ENCODE results near the gene NTRK3.
"Not testable (repeated sequence)": the region's sequence is repeated elsewhere in the genome, so short reads cannot be mapped to it uniquely, and the experiment has no call there.

The NTRK3 gene

GRCh38 chr15:87877114-87877810 lies 379.3 kb downstream of the NTRK3 start:
- DNase-seq (ENCODE audit: low read depth in 3 of 3): no peak

DNA sequence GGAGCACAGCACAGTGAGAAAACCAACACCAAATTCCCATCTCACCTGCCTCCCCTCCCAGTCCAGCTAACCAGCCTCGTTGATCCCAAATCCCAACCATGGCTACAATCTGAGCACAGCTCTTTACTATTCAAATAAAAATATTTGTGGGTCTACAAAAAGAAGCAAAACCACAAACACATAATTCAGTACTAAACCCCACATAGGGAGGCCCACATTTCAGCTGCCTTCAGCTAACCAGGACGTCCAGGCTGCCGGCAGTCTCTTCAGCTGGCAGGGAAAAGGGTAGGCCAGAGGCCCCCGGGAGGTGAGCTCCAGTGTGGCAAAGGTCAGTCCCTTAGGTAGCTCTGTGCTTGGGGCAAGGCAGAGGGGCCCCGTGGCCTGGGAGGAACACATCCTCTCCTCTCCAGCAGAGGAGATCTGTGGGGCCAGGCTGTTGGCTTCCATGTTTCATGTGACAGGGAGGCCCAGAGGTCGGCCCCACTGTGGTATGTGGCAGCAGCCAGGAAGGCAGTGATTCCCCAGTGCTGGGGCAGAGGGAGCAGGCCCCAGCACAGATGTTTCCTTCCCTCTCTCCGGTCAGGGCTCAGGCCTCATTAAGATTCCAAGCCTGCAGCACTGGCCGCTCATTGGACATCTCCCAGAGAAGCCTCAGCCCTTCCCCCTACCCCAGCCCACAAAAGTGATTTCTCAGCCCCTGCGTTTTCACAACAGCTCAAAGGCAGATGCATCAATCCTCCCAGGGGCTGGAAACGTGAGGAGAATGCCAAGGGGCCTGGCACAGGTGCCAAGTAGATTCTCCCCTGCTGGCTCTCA lies 381.4 kb downstream of the NTRK3 start:
- no peak for DNase-seq (ENCODE audit: low read depth in 3 of 3)

DNA sequence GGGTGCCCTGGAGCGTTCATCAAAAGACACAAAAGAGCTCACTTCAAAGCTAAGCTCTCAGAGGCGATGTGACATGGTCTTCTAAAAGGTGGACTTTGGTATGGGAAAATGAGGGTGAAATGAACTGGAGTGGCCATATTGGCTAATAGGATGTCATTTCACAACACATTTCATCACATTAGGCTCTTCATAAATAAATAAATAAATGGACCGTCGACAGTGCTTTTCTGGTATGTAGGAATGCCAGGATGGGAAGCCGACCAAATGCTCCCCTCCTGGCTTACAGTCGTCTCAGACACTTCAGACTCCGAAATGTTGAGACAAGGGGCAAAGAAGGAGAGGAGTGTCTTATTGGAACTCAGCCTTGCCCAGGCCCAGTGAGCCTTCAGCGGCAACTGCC lies 383.0 kb downstream of the NTRK3 start:
- no peak for DNase-seq (ENCODE audit: low read depth in 3 of 3)

- DNase-seq (ENCODE audit: low read depth in 3 of 3): no peak
These were observed 384.7 kb downstream of the NTRK3 start for GRCh38 chr15:87871731-87872320.

GRCh38 chr15:87871258-87871681 lies 385.3 kb downstream of the NTRK3 start:
- no peak for DNase-seq (ENCODE audit: low read depth in 3 of 3)

- no peak for DNase-seq (ENCODE audit: low read depth in 3 of 3)
These were observed 389.6 kb downstream of the NTRK3 start for GRCh38 chr15:87866961-87867360.

- no peak for DNase-seq (ENCODE audit: low read depth in 3 of 3)
These were observed 393.4 kb downstream of the NTRK3 start for GRCh38 chr15:87863152-87863551.

DNA sequence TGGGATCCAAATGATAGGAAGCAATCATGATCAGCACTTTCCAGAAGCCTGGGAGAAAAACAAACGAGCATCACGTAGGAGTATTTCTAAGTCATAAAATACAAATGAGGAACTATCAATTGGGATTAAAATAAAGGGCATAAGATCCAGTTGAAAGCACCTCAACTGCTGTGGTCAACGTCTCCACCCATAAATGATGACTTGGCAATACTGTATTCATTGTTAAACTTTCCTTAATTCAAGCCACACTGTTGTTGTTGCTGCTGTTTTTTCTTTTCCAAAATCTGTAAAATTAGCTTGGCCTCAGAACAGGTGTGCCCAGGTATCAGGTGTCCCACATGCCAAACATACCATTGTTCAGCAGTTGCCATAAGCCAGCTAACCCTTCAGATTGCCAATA lies 395.8 kb downstream of the NTRK3 start:
- DNase-seq (ENCODE audit: low read depth in 3 of 3): no peak

- no peak for DNase-seq (ENCODE audit: low read depth in 3 of 3)
These were observed 397.9 kb downstream of the NTRK3 start for GRCh38 chr15:87858651-87859050.

DNA sequence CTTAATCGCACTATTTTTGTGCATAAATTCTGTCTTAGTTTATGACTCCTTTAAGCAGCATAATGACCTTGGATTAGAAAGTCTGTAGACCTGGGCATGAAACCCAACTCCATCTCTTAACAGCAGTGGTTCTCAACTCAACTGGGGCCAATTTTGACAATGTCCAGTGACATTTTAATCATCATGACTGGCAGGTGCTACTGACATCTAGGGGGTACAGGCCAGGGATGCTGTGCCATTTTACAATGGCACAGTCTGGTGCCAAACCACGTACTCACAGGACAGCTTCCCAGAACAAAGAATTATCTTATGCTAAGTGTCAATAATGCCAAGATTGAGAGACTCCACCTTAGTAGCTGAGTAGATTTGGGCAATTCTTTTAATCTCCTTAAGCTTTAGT lies 405.0 kb downstream of the NTRK3 start:
- no peak for DNase-seq (ENCODE audit: low read depth in 3 of 3)

DNA sequence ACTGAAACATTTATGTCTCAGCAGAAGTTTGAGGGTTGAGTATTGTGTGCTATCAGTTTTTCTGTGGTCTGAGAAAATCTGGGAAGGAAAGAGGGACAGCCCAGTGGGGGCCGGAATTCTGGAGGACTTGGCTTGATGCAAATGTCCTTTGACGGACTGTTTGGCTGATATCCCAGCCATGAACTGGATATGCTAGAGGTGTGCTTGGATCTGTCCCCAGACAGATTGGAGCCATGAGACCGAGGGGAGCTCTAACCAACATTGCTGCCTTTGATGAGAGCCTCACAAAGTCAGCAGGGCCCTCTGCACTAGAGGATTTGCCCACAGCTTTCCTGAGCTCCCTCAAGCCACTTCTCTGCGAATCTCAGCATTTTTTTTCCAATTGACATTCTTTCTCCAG lies 405.6 kb downstream of the NTRK3 start:
- DNase-seq (ENCODE audit: low read depth in 3 of 3): no peak

GRCh38 chr15:87849181-87849580 lies 407.4 kb downstream of the NTRK3 start:
- DNase-seq (ENCODE audit: low read depth in 3 of 3): no peak

DNA sequence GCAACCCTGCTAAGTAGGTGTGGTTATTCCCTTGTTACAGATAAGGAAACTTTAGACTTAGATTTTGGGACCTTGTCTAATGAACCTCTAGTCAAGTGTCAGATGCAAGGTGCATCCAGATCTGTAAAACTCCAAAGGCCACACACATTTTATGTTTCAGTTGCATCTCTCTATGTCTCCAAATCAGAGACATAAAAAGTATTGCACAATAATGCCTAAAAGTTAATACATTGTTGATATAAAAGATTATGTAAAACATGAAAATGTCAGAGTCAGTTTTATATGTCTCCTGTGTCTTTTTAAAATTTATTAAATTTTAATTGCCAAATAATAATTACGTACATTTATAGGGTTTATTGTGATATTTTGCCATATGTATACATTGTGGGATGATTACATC lies 408.5 kb downstream of the NTRK3 start:
- no peak for DNase-seq (ENCODE audit: low read depth in 3 of 3)

DNA sequence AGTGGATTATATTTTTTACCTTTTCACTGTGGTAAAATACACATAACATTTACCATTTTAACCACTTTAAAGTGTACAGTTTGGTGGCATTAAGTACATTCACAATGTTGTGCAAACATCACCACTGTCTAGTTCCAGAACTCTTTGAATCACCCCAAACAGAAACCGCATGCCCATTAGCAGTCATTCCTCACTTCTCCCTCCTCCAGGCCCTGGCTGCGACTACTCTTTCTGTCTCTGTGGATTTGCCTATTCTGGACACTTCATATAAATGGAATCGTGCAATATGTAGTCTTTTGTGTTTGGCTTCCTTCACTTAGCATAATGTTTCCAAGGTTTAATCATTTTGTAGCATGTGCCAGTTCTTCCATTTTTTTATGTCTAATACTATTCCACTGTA lies 409.8 kb downstream of the NTRK3 start:
- no peak for DNase-seq (ENCODE audit: low read depth in 3 of 3)

- DNase-seq (ENCODE audit: low read depth in 3 of 3): no peak
These were observed 413.2 kb downstream of the NTRK3 start for GRCh38 chr15:87843312-87843711.

GRCh38 chr15:87841426-87841998 lies 415.0 kb downstream of the NTRK3 start:
- DNase-seq (ENCODE audit: low read depth in 3 of 3): no peak

DNA sequence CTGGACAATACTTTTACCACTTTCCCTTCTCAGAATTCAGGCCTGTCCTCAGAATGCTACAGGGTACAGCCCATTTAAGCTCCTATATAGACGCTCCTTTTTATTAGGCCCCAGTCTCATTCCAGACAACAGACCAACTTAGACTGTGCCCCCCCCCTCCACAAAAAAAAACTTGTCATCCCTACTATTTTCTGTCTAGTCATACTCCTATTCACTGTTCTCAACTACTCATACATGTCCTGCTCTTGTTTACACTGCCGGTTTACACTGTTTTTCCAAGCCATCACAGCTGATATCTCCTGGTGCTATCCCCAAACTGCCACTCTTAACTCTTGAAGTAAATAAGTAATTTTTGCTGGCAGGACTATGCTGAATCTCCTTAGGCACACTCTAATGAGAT lies 420.7 kb downstream of the NTRK3 start:
- not testable (repeated sequence) for DNase-seq (ENCODE audit: low read depth in 3 of 3)

DNA sequence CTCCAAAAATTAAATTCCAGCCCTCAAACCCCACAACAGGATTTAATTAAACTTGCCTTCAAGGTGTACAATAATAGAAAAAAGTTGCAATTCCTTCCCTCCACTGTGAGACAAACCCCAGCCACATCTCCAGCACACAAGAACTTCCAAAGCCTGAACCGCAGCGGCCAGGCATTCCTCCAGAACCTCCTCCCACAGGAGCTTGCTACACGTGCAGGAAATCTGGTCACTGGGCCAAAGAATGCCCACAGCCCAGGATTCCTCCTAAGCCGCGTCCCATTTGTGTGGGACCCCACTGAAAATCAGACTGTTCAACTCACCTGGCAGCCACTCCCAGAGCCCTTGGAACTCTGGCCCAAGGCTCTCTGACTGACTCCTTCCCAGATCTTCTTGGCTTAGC lies 423.2 kb downstream of the NTRK3 start:
- not testable (repeated sequence) for DNase-seq (ENCODE audit: low read depth in 3 of 3)

DNA sequence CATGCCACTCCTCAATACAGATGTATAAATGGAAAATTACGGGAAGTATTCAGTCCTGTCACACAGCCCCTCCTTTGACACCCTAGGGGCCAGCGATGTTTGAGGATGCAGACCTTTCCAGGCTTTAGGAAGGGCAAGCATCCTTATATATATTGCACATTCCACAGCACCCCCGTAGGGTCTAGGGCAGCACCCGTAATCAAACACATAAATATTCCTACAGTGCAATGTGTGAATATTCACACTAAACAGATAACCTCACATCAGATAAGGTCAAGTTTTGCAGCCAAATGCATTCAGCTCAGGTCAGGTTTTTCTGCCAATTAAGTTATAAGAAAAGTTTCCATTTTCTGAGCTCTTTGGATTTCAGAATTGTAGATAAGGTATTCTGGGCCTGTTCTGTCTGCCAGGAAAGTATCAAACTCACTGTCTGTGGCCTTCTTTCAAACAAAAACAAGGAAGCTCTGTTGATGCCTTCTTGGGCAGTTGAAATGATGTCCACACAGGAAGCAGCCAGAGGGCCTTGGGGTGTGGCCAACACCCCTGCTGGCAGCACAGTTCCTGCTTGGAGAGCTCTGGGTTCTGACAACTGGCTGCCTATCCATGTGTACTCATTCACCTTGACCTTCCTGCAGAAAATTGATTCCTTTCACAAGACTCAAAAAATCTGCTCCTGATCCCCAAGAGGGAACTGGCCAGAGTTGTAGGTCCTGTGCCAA lies 427.0 kb downstream of the NTRK3 start:
- no peak for DNase-seq (ENCODE audit: low read depth in 3 of 3)

DNA sequence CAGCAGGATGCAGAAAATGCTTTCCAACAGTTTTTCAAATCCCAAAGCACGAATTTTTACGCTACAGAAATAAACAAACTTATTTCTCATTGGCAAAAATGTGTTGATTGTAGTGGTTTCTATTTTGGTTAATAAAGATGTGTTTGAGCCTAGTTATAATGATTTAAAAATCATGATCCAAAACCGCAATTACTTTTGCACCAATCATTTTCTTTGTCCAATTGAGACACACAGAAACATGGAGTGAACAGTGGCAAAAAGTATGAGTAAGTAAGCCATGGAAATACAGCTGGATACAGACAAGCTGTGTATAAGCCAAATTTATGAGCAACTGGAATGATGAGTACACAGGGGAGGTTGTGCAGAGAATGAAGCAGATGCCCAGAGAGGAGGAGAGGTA lies 427.9 kb downstream of the NTRK3 start:
- DNase-seq (ENCODE audit: low read depth in 3 of 3): no peak

- no peak for DNase-seq (ENCODE audit: low read depth in 3 of 3)
These were observed 429.4 kb downstream of the NTRK3 start for GRCh38 chr15:87827131-87827530.

Measured in stimulated activated CD4-positive, alpha-beta T cell treated with anti-CD3 and anti-CD28 coated beads, TNF-alpha, amount 100 ng/mL, for 48 hours (primary cell).